ENCODE results near the gene NRROS. TPM values are rescaled to one million over a fixed set of nuclear protein-coding genes. Genes with fewer than 3 reads are reported as not detected.

The NRROS gene
- total and polyA plus RNA-seq, 7 donors = 0.60 to 7.5 (median 5.8) TPM

GRCh38 chr3:196700801-196701200 lies 61.3 kb downstream of the NRROS start:
- intact Hi-C loops (cut with DNase I) = no loop called here
- TF ChIP-seq CTCF (IDR thresholded peaks at IDR 0.05) (no peak), POLR2AphosphoS5 (IDR thresholded peaks at IDR 0.05) (no peak), EP300 (IDR thresholded peaks at IDR 0.05) (no peak), POLR2A (IDR thresholded peaks at IDR 0.05) (no peak)
- Histone ChIP-seq H3K27me3 (no peaks in the 10 kb centered on the region), H3K27ac (no peak overlapping the region), H3K36me3 (no peaks in the 10 kb centered on the region), H3K4me1 (no peaks in the 10 kb centered on the region), H3K4me3 (no peak overlapping the region), H3K9me3 (no peaks in the 10 kb centered on the region)
- no peak for DNase-seq
- 79 to 83% methylated on average over 4 of the region's 4 CpGs for WGBS, 2 donors

- no peak for TF ChIP-seq EP300 (IDR thresholded peaks at IDR 0.05)
- TF ChIP-seq POLR2A (IDR thresholded peaks at IDR 0.05) = no peak
- TF ChIP-seq CTCF (IDR thresholded peaks at IDR 0.05) = no peak
- no peak for TF ChIP-seq POLR2AphosphoS5 (IDR thresholded peaks at IDR 0.05)
- intact Hi-C loops (cut with DNase I) = no loop called here
- 56 to 82% methylated on average over 5 of the region's 5 CpGs for WGBS, 2 donors
- Histone ChIP-seq H3K27me3 (no peaks in the 10 kb centered on the region), H3K27ac (no peak overlapping the region), H3K9me3 (no peaks in the 10 kb centered on the region), H3K4me1 (peaks cover 0 to 5% (median 3%) of the 10 kb centered on the region in 4 donors), H3K36me3 (no peaks in the 10 kb centered on the region), H3K4me3 (no peak overlapping the region)
- no peak for DNase-seq
These were observed 66.8 kb downstream of the NRROS start for GRCh38 chr3:196706327-196706726.

GRCh38 chr3:196706731-196707130 lies 67.2 kb downstream of the NRROS start:
- no peak for DNase-seq
- 97 to 100% methylated on average over 4 of the region's 4 CpGs for WGBS, 2 donors

GRCh38 chr3:196707566-196707965 lies 68.1 kb downstream of the NRROS start:
- TF ChIP-seq CTCF (IDR thresholded peaks at IDR 0.05) (no peak), POLR2A (IDR thresholded peaks at IDR 0.05) (no peak), EP300 (IDR thresholded peaks at IDR 0.05) (no peak), POLR2AphosphoS5 (IDR thresholded peaks at IDR 0.05) (no peak)
- WGBS, 2 donors = 70 to 86% methylated on average over 8 of the region's 8 CpGs

More at GRCh38 chr3:196706731-196707130, 67.2 kb downstream of the NRROS start:
- intact Hi-C loops (cut with DNase I) = no loop called here
- no peaks in the 10 kb centered on the region for H3K36me3 ChIP-seq
- H3K27ac ChIP-seq = no peak overlapping the region
- no peaks in the 10 kb centered on the region for H3K9me3 ChIP-seq
- TF ChIP-seq CTCF (IDR thresholded peaks at IDR 0.05) (no peak), EP300 (IDR thresholded peaks at IDR 0.05) (no peak), POLR2A (IDR thresholded peaks at IDR 0.05) (no peak), POLR2AphosphoS5 (IDR thresholded peaks at IDR 0.05) (no peak)
- no peak overlapping the region for H3K4me3 ChIP-seq
- no peaks in the 10 kb centered on the region for H3K27me3 ChIP-seq
- peaks cover 0 to 9% (median 7%) of the 10 kb centered on the region in 4 donors for H3K4me1 ChIP-seq

GRCh38 chr3:196708467-196708866 lies 69.0 kb downstream of the NRROS start:
- DNase-seq = no peak
- H3K9me3 ChIP-seq = no peaks in the 10 kb centered on the region
- H3K36me3 ChIP-seq = no peaks in the 10 kb centered on the region
- peaks cover 0 to 16% (median 14%) of the 10 kb centered on the region in 4 donors for H3K4me1 ChIP-seq
- no peak overlapping the region for H3K4me3 ChIP-seq
- TF ChIP-seq CTCF (IDR thresholded peaks at IDR 0.05) (no peak), EP300 (IDR thresholded peaks at IDR 0.05) (no peak), POLR2AphosphoS5 (IDR thresholded peaks at IDR 0.05) (no peak), POLR2A (IDR thresholded peaks at IDR 0.05) (no peak)
- WGBS, 2 donors = 90 to 93% methylated on average over 7 of the region's 7 CpGs
- no peak overlapping the region for H3K27ac ChIP-seq
- H3K27me3 ChIP-seq = no peaks in the 10 kb centered on the region
- intact Hi-C loops (cut with DNase I) = no loop called here

More at GRCh38 chr3:196707566-196707965, 68.1 kb downstream of the NRROS start:
- DNase-seq = no peak
- Histone ChIP-seq H3K9me3 (no peaks in the 10 kb centered on the region), H3K4me3 (no peak overlapping the region), H3K27me3 (no peaks in the 10 kb centered on the region), H3K36me3 (no peaks in the 10 kb centered on the region), H3K27ac (no peak overlapping the region), H3K4me1 (peaks cover 0 to 9% (median 7%) of the 10 kb centered on the region in 4 donors)
- intact Hi-C loops (cut with DNase I) = no loop called here
